ENCODE results near the gene GNAQ.

DNA sequence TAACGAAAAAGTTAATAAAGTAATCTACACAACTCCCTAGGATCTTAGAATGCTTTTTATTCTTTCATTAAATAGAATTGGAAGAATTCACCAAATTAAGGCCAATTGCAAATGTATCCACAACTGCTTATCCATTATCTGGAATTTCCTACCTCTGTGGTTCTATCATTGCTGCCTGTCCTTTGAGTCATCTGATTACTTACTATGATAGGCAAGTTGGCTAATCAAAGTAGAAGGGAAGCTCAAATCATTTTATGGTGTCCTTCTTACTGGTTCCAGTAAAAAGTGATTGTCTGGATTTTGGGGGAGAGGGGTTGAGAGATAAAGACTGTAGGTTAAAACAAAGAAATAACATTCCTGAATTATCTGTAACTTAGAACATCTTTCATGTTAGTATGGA, 222.1 kb downstream of the GNAQ start:
- TF ChIP-seq, protein P1, sequence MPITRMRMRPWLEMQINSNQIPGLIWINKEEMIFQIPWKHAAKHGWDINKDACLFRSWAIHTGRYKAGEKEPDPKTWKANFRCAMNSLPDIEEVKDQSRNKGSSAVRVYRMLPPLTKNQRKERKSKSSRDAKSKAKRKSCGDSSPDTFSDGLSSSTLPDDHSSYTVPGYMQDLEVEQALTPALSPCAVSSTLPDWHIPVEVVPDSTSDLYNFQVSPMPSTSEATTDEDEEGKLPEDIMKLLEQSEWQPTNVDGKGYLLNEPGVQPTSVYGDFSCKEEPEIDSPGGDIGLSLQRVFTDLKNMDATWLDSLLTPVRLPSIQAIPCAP (CRISPR knock-in tag; IDR thresholded peaks at IDR 0.05) = no peak
- no peak for TF ChIP-seq FOXJ3 (CRISPR knock-in tag; IDR thresholded peaks at IDR 0.05; ENCODE audit: borderline replicate concordance)
- TF ChIP-seq, protein P2, sequence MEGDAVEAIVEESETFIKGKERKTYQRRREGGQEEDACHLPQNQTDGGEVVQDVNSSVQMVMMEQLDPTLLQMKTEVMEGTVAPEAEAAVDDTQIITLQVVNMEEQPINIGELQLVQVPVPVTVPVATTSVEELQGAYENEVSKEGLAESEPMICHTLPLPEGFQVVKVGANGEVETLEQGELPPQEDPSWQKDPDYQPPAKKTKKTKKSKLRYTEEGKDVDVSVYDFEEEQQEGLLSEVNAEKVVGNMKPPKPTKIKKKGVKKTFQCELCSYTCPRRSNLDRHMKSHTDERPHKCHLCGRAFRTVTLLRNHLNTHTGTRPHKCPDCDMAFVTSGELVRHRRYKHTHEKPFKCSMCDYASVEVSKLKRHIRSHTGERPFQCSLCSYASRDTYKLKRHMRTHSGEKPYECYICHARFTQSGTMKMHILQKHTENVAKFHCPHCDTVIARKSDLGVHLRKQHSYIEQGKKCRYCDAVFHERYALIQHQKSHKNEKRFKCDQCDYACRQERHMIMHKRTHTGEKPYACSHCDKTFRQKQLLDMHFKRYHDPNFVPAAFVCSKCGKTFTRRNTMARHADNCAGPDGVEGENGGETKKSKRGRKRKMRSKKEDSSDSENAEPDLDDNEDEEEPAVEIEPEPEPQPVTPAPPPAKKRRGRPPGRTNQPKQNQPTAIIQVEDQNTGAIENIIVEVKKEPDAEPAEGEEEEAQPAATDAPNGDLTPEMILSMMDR (IDR thresholded peaks at IDR 0.05) = no peak
- TF ChIP-seq JUN (CRISPR knock-in tag; IDR thresholded peaks at IDR 0.05) = no peak
- TF ChIP-seq FOXP4 (CRISPR knock-in tag; IDR thresholded peaks at IDR 0.05) = no peak

Data from WTC11 (cell line).